Right hindlimb (tissue), 1 donor: ENCODE data around the gene EXOC2.

Source experiments
- DNase-seq: peaks from one replicate; pipeline ENCODE4 v3.0.0-alpha.2; 2018

Gene EXOC2

GRCh38 chr6:518218-518617, 174.7 kb downstream of the EXOC2 start:
- no peak for DNase-seq

GRCh38 chr6:516213-516612, 176.7 kb downstream of the EXOC2 start:
- no peak for DNase-seq

- DNase-seq: no peak
These were observed 177.7 kb downstream of the EXOC2 start for GRCh38 chr6:515267-515666.

- DNase-seq: peak; percentile 31
These were observed 178.5 kb downstream of the EXOC2 start for GRCh38 chr6:514396-514978.

- no peak for DNase-seq
These were observed 179.0 kb downstream of the EXOC2 start for GRCh38 chr6:513961-514360.

- DNase-seq: no peak
These were observed 179.9 kb downstream of the EXOC2 start for GRCh38 chr6:513058-513457.

GRCh38 chr6:511488-512137, 181.3 kb downstream of the EXOC2 start:
- DNase-seq: no peak

GRCh38 chr6:509676-510075, 183.3 kb downstream of the EXOC2 start:
- no peak for DNase-seq

GRCh38 chr6:508614-509013, 184.3 kb downstream of the EXOC2 start:
- no peak for DNase-seq

GRCh38 chr6:508006-508405, 184.9 kb downstream of the EXOC2 start:
- DNase-seq: no peak

- no peak for DNase-seq
These were observed 185.9 kb downstream of the EXOC2 start for GRCh38 chr6:506920-507622.

GRCh38 chr6:506508-506907, 186.4 kb downstream of the EXOC2 start:
- no peak for DNase-seq

- DNase-seq: no peak
These were observed 187.6 kb downstream of the EXOC2 start for GRCh38 chr6:505374-505773.

GRCh38 chr6:504446-504980, 188.4 kb downstream of the EXOC2 start:
- no peak for DNase-seq

GRCh38 chr6:503610-504362, 189.2 kb downstream of the EXOC2 start:
- no peak for DNase-seq

GRCh38 chr6:502761-503160, 190.2 kb downstream of the EXOC2 start:
- no peak for DNase-seq

GRCh38 chr6:501891-502601, 190.9 kb downstream of the EXOC2 start:
- no peak for DNase-seq

- DNase-seq: no peak
These were observed 193.3 kb downstream of the EXOC2 start for GRCh38 chr6:499617-500016.

- no peak for DNase-seq
These were observed 194.1 kb downstream of the EXOC2 start for GRCh38 chr6:498795-499231.

- no peak for DNase-seq
These were observed 195.7 kb downstream of the EXOC2 start for GRCh38 chr6:497258-497657.

- DNase-seq: no peak
These were observed 196.3 kb downstream of the EXOC2 start for GRCh38 chr6:496649-497048.

GRCh38 chr6:494394-494793, 198.5 kb downstream of the EXOC2 start:
- DNase-seq: no peak

- no peak for DNase-seq
These were observed 199.1 kb downstream of the EXOC2 start for GRCh38 chr6:493840-494239.
